ENCODE data around the gene PHF12. TPM values are rescaled to one million over a fixed set of nuclear protein-coding genes. Genes with fewer than 3 reads are reported as not detected.
A peak's percentile ranks its signal among the peaks of the same experiment; 100 is the strongest.

PHF12 gene
- total and polyA plus RNA-seq, 2 of the 13 experiments (the other 11 are each of a cell fraction or from before 2014, with no cell fraction given) = 9.8 to 17.1 TPM

GRCh38 chr17:28949185-28950016, 1.9 kb downstream of the PHF12 start:
- FAIRE-seq = no peak
- Histone ChIP-seq H3K4me3 (replicated peaks in 1 of 3; ENCODE audit: insufficient read depth in 1 of 3, low read depth in 2 of 3, low read length in 3 of 3) (peak overlapping the region; percentile 87 to 97 (median 96)), H3K4me1 (ENCODE audit: insufficient read depth, low read length) (peaks cover 49% of the 10 kb centered on the region), H2AFZ (ENCODE audit: low read length) (peak overlapping the region; percentile 8), H3K9ac (ENCODE audit: insufficient read depth, low read depth, low read length) (peak overlapping the region; percentile 90), H3K79me2 (ENCODE audit: insufficient read depth, low read length) (peaks cover 64% of the 10 kb centered on the region), H3K9me3 (ENCODE audit: low read length) (no peaks in the 10 kb centered on the region), H4K20me1 (ENCODE audit: insufficient read depth, low read length) (peaks cover 9% of the 10 kb centered on the region; the same call in 1 of the 2 replicates), H3K4me2 (ENCODE audit: low read depth, low read length) (peak overlapping the region; percentile 90), H3K27ac (ENCODE audit: extremely low read length, insufficient read depth, low read length) (peak overlapping the region; percentile 88), H3K36me3 (replicated peaks in 1 of 2; ENCODE audit: control insufficient read depth in 1 of 2, insufficient read depth in 2 of 2, low read length in 2 of 2) (peaks cover 3 to 7% of the 10 kb centered on the region in 2 experiments; a peak in 1 of 5 replicates), H3K27me3 (ENCODE audit: control insufficient read depth in 1 of 2, insufficient read depth in 2 of 2, low read length in 2 of 2) (no peaks in the 10 kb centered on the region; a peak in 1 of 5 replicates)
- no TSS peak for BruUV-seq (replicated peaks)
- in situ Hi-C loops (cut with HindIII; ENCODE audit: extremely low pct_ligation_motif_present, low pct_unique_long_range_greater_than_20kb) (loop anchor here (5.0 kb wide), 1 partner anchor 37 kb away; no protein-coding TSS in a partner anchor), intact Hi-C loops (cut with micrococcal nuclease; ENCODE audit: unreplicated experiment) (no loop called here)
- peak; percentile 18 for ATAC-seq
- no peak for DNase-seq (ENCODE audit: low spot score)
- WGBS (ENCODE audit: low lambda C conversion rate) = 2% methylated on average over 34 of the region's 61 CpGs
- CTCF ChIA-PET (ENCODE audit: low intra/inter-chr PET ratio, low total read pairs) = interaction anchor here (1.2 kb wide), 1 partner anchor 46 kb away, joined by 4 read pairs; the partner anchor contains the start of gene DHRS13
- POLR2A ChIA-PET = interaction anchor here (0.9 to 4.4 kb wide), 17 partner anchors 9 to 288 kb away, joined by 3 to 57 read pairs (median 5); partner anchors contain the start of genes FAM222B, FLOT2, NEK8 and PIPOX
- TF ChIP-seq PCBP1 (IDR thresholded peaks at IDR 0.05; ENCODE audit: borderline replicate concordance, low read depth, low read length) (0 out of 2 replicates have a peak, but pooled peaks have one; percentile 3), MXD1 (CRISPR knock-in tag; IDR thresholded peaks at IDR 0.05) (peak; percentile 53; the same call in 1 of the 2 replicates), MTERF4 (CRISPR knock-in tag; IDR thresholded peaks at IDR 0.05) (peak; percentile 23; the same call in 1 of the 2 replicates), ZNF280D (CRISPR knock-in tag; IDR thresholded peaks at IDR 0.05) (0 out of 2 replicates have a peak, but pooled peaks have one; percentile 44), MLX (CRISPR knock-in tag; IDR thresholded peaks at IDR 0.05) (no peak), ZNF607 (CRISPR knock-in tag; IDR thresholded peaks at IDR 0.05; ENCODE audit: borderline replicate concordance) (no peak), SIN3B (IDR thresholded peaks at IDR 0.05; ENCODE audit: low read length) (no peak), ZSCAN29 (CRISPR knock-in tag; conservative IDR thresholded peaks at IDR 0.05) (no peak), TOE1 (CRISPR knock-in tag; IDR thresholded peaks at IDR 0.05) (no peak), ZNF687 (CRISPR knock-in tag; IDR thresholded peaks at IDR 0.05) (peak; percentile 38; the same call in 1 of the 2 replicates), ZNF567 (CRISPR knock-in tag; IDR thresholded peaks at IDR 0.05; ENCODE audit: borderline replicate concordance) (no peak), ZNF136 (CRISPR knock-in tag; IDR thresholded peaks at IDR 0.05; ENCODE audit: low read depth) (no peak)
